Effector memory CD4-positive, alpha-beta T cell (primary cell): ENCODE results near the gene NRL.
"Not testable (repeated sequence)": the region's sequence is repeated elsewhere in the genome, so short reads cannot be mapped to it uniquely, and the experiment has no call there.

ENCODE experiments used
- DNase-seq, 3 donors: peaks; one replicate each; pipeline ENCODE4 v3.0.0-alpha.2; 2020
- H3K27ac ChIP-seq: 2 replicates; pipeline ENCODE4 v1.7.0; 2013; ENCODE audit warnings: mild to moderate bottlenecking, low read length, moderate library complexity; ENCODE audit not compliant: insufficient read depth, poor library complexity, severe bottlenecking
- H3K27me3 ChIP-seq: replicated peaks from 2 replicates; pipeline ENCODE4 v1.7.0; 2013; ENCODE audit warnings: mild to moderate bottlenecking, low read length; ENCODE audit not compliant: insufficient read depth, control insufficient read depth, poor library complexity, severe bottlenecking
- H3K36me3 ChIP-seq: 2 replicates; pipeline ENCODE4 v1.7.0; 2013; ENCODE audit warnings: mild to moderate bottlenecking, low read length, moderate library complexity; ENCODE audit not compliant: control insufficient read depth, insufficient read depth
- H3K4me1 ChIP-seq: 2 replicates; pipeline ENCODE4 v1.7.0; 2013; ENCODE audit warnings: low read length, mild to moderate bottlenecking; ENCODE audit not compliant: control insufficient read depth, insufficient read depth, poor library complexity, severe bottlenecking
- H3K4me3 ChIP-seq: 2 replicates; pipeline ENCODE4 v1.7.0; 2013; ENCODE audit warnings: low read length, low read depth, mild to moderate bottlenecking; ENCODE audit not compliant: insufficient read depth, poor library complexity, severe bottlenecking
- H3K9me3 ChIP-seq: 2 replicates; pipeline ENCODE4 v1.7.0; 2013; ENCODE audit warnings: mild to moderate bottlenecking, low read length, moderate library complexity; ENCODE audit not compliant: control insufficient read depth

The NRL gene

GRCh38 chr14:24036963-24037657 is 77.6 kb downstream of the NRL start:
- not testable (repeated sequence) for H3K4me1 ChIP-seq, H3K27me3 ChIP-seq, H3K36me3 ChIP-seq, H3K27ac ChIP-seq, DNase-seq, H3K9me3 ChIP-seq
- peak overlapping the region; percentile 57 for H3K4me3 ChIP-seq

- no peaks in the 10 kb centered on the region for H3K36me3 ChIP-seq
- peak; percentile 41 to 53 (median 45) for DNase-seq
- no peaks in the 10 kb centered on the region for H3K9me3 ChIP-seq
- H3K4me3 ChIP-seq: peak overlapping the region; percentile 57
- no peaks in the 10 kb centered on the region for H3K27me3 ChIP-seq
- peak overlapping the region; percentile 55 for H3K27ac ChIP-seq
- H3K4me1 ChIP-seq: no peaks in the 10 kb centered on the region
Observed at GRCh38 chr14:24036169-24036962, 78.4 kb downstream of the NRL start.

GRCh38 chr14:24035769-24036168 is 79.0 kb downstream of the NRL start:
- not testable (repeated sequence) for H3K9me3 ChIP-seq, H3K27me3 ChIP-seq, DNase-seq, H3K27ac ChIP-seq, H3K36me3 ChIP-seq, H3K4me3 ChIP-seq, H3K4me1 ChIP-seq

- Histone ChIP-seq H3K36me3 (no peaks in the 10 kb centered on the region), H3K27ac (no peak overlapping the region), H3K4me1 (no peaks in the 10 kb centered on the region), H3K4me3 (no peak overlapping the region), H3K9me3 (no peaks in the 10 kb centered on the region), H3K27me3 (no peaks in the 10 kb centered on the region)
- no peak for DNase-seq
Observed at GRCh38 chr14:24032727-24033418, 81.9 kb downstream of the NRL start.

- H3K27ac ChIP-seq, H3K27me3 ChIP-seq, H3K36me3 ChIP-seq, DNase-seq, H3K4me3 ChIP-seq, H3K4me1 ChIP-seq, H3K9me3 ChIP-seq: not testable (repeated sequence)
Observed at GRCh38 chr14:24031331-24031730, 83.4 kb downstream of the NRL start.

- DNase-seq, H3K27ac ChIP-seq, H3K36me3 ChIP-seq, H3K4me3 ChIP-seq, H3K9me3 ChIP-seq, H3K4me1 ChIP-seq, H3K27me3 ChIP-seq: not testable (repeated sequence)
Observed at GRCh38 chr14:24029687-24030086, 85.1 kb downstream of the NRL start.
